Measurements from ENCODE around the gene DUSP10. TPM values are rescaled to one million over a fixed set of nuclear protein-coding genes. Genes with fewer than 3 reads are reported as not detected.

Gene DUSP10
- total RNA-seq, 1 experiment from 2014 or later = 0.17 TPM

DNA sequence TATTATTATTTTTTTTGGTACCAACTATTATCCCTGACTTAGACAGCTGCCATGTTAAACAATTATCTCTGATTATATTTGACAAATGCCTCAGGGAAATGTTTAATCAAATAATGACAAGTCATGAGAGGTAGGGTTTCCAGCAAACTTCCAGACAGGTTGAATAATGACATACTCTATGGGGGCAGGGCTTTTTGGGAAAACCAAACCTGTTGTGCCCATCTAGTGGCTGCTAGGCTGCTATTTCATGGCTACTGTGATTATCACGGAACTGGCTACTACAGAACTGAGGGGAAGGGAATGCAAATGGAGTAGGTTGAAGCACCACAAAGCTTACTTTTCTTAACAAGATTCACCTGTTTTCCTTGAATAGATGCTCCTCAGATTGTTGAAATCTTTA, 77.6 kb downstream of the DUSP10 start:
- intact Hi-C loops (cut with micrococcal nuclease; ENCODE audit: unreplicated experiment) = no loop called here
- H3K4me1 ChIP-seq (ENCODE audit: insufficient read depth, low read length, poor library complexity, severe bottlenecking) = no peaks in the 10 kb centered on the region
- H3K9me3 ChIP-seq (ENCODE audit: low read depth, low read length, poor library complexity, severe bottlenecking) = no peaks in the 10 kb centered on the region
- H3K27me3 ChIP-seq (replicated peaks; ENCODE audit: insufficient read depth, low read depth, low read length, poor library complexity) = no peaks in the 10 kb centered on the region
- H3K4me3 ChIP-seq (ENCODE audit: low read depth, low read length, poor library complexity, severe bottlenecking) = no peak overlapping the region
- ChIA-PET POLR2A (ENCODE audit: low non-redundant PET) (no interaction called here), CTCF (no interaction called here)
- no peak for TF ChIP-seq EZH2 (IDR thresholded peaks at IDR 0.05; ENCODE audit: borderline replicate concordance, low read depth, low read length, poor library complexity, severe bottlenecking)
- TF ChIP-seq, protein P1, sequence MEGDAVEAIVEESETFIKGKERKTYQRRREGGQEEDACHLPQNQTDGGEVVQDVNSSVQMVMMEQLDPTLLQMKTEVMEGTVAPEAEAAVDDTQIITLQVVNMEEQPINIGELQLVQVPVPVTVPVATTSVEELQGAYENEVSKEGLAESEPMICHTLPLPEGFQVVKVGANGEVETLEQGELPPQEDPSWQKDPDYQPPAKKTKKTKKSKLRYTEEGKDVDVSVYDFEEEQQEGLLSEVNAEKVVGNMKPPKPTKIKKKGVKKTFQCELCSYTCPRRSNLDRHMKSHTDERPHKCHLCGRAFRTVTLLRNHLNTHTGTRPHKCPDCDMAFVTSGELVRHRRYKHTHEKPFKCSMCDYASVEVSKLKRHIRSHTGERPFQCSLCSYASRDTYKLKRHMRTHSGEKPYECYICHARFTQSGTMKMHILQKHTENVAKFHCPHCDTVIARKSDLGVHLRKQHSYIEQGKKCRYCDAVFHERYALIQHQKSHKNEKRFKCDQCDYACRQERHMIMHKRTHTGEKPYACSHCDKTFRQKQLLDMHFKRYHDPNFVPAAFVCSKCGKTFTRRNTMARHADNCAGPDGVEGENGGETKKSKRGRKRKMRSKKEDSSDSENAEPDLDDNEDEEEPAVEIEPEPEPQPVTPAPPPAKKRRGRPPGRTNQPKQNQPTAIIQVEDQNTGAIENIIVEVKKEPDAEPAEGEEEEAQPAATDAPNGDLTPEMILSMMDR (conservative IDR thresholded peaks at IDR 0.05; ENCODE audit: low read depth, low read length) = no peak
- no peak overlapping the region for H3K27ac ChIP-seq (ENCODE audit: low read depth, low read length, poor library complexity, severe bottlenecking)
- no peaks in the 10 kb centered on the region for H3K36me3 ChIP-seq (ENCODE audit: insufficient read depth, low read length, poor library complexity, severe bottlenecking)
- no peak for DNase-seq (ENCODE audit: low spot score)
- BruUV-seq (replicated peaks) = no TSS peak

DNA sequence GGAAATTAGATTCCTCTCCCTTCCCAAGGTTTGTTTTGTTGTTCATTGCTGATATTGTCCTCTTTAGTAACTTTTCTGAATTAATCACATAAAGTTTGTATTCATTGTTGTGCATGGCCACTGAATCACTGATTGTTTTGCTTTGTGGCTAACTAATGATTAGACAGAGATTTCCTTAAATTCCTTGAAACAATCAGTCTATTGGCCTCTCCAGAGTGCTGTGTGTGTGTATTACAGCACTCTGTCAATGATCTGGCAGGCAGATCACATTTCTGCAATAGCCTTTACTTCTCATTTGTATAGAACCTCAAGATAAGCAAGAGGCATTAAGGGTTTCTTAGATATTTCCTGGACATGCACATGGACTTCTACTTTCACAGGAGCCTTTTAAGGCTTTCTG, 78.6 kb downstream of the DUSP10 start:
- H3K27me3 ChIP-seq (replicated peaks; ENCODE audit: insufficient read depth, low read depth, low read length, poor library complexity) = no peaks in the 10 kb centered on the region
- no TSS peak for BruUV-seq (replicated peaks)
- CTCF ChIA-PET = no interaction called here
- no peak overlapping the region for H3K4me3 ChIP-seq (ENCODE audit: low read depth, low read length, poor library complexity, severe bottlenecking)
- POLR2A ChIA-PET (ENCODE audit: low non-redundant PET) = no interaction called here
- intact Hi-C loops (cut with micrococcal nuclease; ENCODE audit: unreplicated experiment) = no loop called here
- H3K4me1 ChIP-seq (ENCODE audit: insufficient read depth, low read length, poor library complexity, severe bottlenecking) = no peaks in the 10 kb centered on the region
- no peak overlapping the region for H3K27ac ChIP-seq (ENCODE audit: low read depth, low read length, poor library complexity, severe bottlenecking)
- no peak for TF ChIP-seq EZH2 (IDR thresholded peaks at IDR 0.05; ENCODE audit: borderline replicate concordance, low read depth, low read length, poor library complexity, severe bottlenecking)
- TF ChIP-seq, protein P1 (conservative IDR thresholded peaks at IDR 0.05; ENCODE audit: low read depth, low read length) = no peak
- H3K9me3 ChIP-seq (ENCODE audit: low read depth, low read length, poor library complexity, severe bottlenecking) = no peaks in the 10 kb centered on the region
- no peak for DNase-seq (ENCODE audit: low spot score)
- H3K36me3 ChIP-seq (ENCODE audit: insufficient read depth, low read length, poor library complexity, severe bottlenecking) = no peaks in the 10 kb centered on the region

DNA sequence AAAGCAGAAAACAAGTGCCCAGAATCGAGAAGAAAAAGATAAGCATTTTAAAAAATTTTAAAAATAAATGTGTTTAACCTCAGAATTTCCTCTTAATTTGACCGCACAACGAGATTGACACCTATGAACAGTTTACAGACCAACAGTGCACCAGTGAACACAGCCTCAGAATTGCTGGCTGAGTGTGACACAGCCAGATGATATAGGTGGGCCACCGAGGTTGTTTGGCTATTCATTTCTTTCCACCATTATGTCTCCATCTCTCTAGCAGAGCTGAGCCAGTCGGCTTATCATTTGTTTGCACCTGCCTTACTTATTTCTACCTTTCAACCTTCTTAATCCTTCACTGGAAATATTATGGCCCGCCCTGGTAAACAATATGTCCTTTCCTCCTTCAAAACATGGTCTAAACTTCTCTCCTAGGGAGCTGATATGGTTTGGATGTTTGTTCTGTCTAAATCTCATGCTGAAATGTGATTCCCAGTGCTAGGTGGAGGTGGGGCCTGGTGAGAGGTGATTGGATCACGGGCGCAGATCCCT, 86.1 kb downstream of the DUSP10 start:
- TF ChIP-seq, protein P1 (conservative IDR thresholded peaks at IDR 0.05; ENCODE audit: low read depth, low read length) = no peak
- no peak for TF ChIP-seq EZH2 (IDR thresholded peaks at IDR 0.05; ENCODE audit: borderline replicate concordance, low read depth, low read length, poor library complexity, severe bottlenecking)
- Histone ChIP-seq H3K27me3 (replicated peaks; ENCODE audit: insufficient read depth, low read depth, low read length, poor library complexity) (no peaks in the 10 kb centered on the region), H3K9me3 (ENCODE audit: low read depth, low read length, poor library complexity, severe bottlenecking) (peaks cover 3% of the 10 kb centered on the region), H3K4me1 (ENCODE audit: insufficient read depth, low read length, poor library complexity, severe bottlenecking) (no peaks in the 10 kb centered on the region), H3K27ac (ENCODE audit: low read depth, low read length, poor library complexity, severe bottlenecking) (no peak overlapping the region), H3K36me3 (ENCODE audit: insufficient read depth, low read length, poor library complexity, severe bottlenecking) (no peaks in the 10 kb centered on the region), H3K4me3 (ENCODE audit: low read depth, low read length, poor library complexity, severe bottlenecking) (no peak overlapping the region)
- intact Hi-C loops (cut with micrococcal nuclease; ENCODE audit: unreplicated experiment) = no loop called here
- DNase-seq (ENCODE audit: low spot score) = no peak
- POLR2A ChIA-PET (ENCODE audit: low non-redundant PET) = no interaction called here
- CTCF ChIA-PET = no interaction called here
- BruUV-seq (replicated peaks) = no TSS peak

Data from A673 (cell line).